ENCODE measurements around the gene ASPN. TPM values are rescaled to one million over a fixed set of nuclear protein-coding genes. Genes with fewer than 3 reads are reported as not detected.

Gene ASPN
- total and polyA plus RNA-seq, 9 of the 15 experiments (the other 6 are each of a cell fraction or from before 2014, with no cell fraction given): 0.03 to 0.07 TPM; not detected in 7

GRCh38 chr9:92513349-92513748 lies 31.0 kb upstream of the ASPN start (continued):
- no peak for TF ChIP-seq DEAF1 (CRISPR knock-in tag; IDR thresholded peaks at IDR 0.05)
- TF ChIP-seq ZNF277 (CRISPR knock-in tag; IDR thresholded peaks at IDR 0.05; ENCODE audit: borderline replicate concordance): no peak
- TF ChIP-seq PATZ1 (CRISPR knock-in tag; IDR thresholded peaks at IDR 0.05; ENCODE audit: borderline replicate concordance): no peak
- TF ChIP-seq SNRNP70 (optimal IDR thresholded peaks at IDR 0.05; ENCODE audit: low read depth, low read length): no peak
- TF ChIP-seq ZNF23 (CRISPR knock-in tag; IDR thresholded peaks at IDR 0.05): no peak
- TF ChIP-seq HCFC1 (IDR thresholded peaks at IDR 0.05; ENCODE audit: low read depth, low read length): no peak
- no peak for TF ChIP-seq YY1 (IDR thresholded peaks at IDR 0.05; ENCODE audit: borderline replicate concordance in 1 of 3, control insufficient read depth in 1 of 3, extremely low read depth in 1 of 3, insufficient read depth in 3 of 3, insufficient read length in 1 of 3, insufficient replicate concordance in 2 of 3, low read depth in 1 of 3, low read length in 2 of 3)
- no peak for TF ChIP-seq HLTF (IDR thresholded peaks at IDR 0.05)
- no peak for TF ChIP-seq MAFG (tag; conservative IDR thresholded peaks at IDR 0.05)
- no peak for TF ChIP-seq ZNF384 (IDR thresholded peaks at IDR 0.05; ENCODE audit: low read depth, low read length)
- no peak for TF ChIP-seq FUS (optimal IDR thresholded peaks at IDR 0.05; ENCODE audit: low read depth, low read length)
- no peak for TF ChIP-seq WHSC1 (IDR thresholded peaks at IDR 0.05; ENCODE audit: low read length)

Data from K562 (cell line).